Calu3 (cell line): ENCODE results near the gene LYPD6. TPM values are rescaled to one million over a fixed set of nuclear protein-coding genes. Genes with fewer than 3 reads are reported as not detected.

Source experiments
- BruUV-seq: library from RNA; stranded (reverse); fragments of 400-500 nt; replicated peaks from 2 replicates; lab custom pipeline; 2021; lab: Mats Ljungman, UMichigan
- CTCF ChIA-PET: fragments of 300-600 bp; sonication (Branson Sonifier 250); formaldehyde crosslinking; loops from one replicate; lab custom pipeline; 2022; ENCODE audit warnings: antibody characterized with exemption; lab: Charles Lee
- DNase-seq: peaks from one replicate; pipeline ENCODE4 v3.0.0; 2022
- H3K27ac Mint-ChIP-seq: one replicate; pipeline ENCODE4 v1.8.0; 2022; ENCODE audit warnings: mixed read lengths; ENCODE audit not compliant: unreplicated experiment
- H3K27me3 Mint-ChIP-seq: one replicate; pipeline ENCODE4 v1.8.0; 2022; ENCODE audit warnings: mixed read lengths; ENCODE audit not compliant: unreplicated experiment
- H3K36me3 Mint-ChIP-seq: one replicate; pipeline ENCODE4 v1.8.0; 2022; ENCODE audit warnings: mild to moderate bottlenecking, moderate library complexity, mixed read lengths; ENCODE audit not compliant: insufficient read depth, unreplicated experiment
- H3K4me1 Mint-ChIP-seq: one replicate; pipeline ENCODE4 v1.8.0; 2022; ENCODE audit warnings: mild to moderate bottlenecking, low read depth, mixed read lengths; ENCODE audit not compliant: unreplicated experiment
- H3K4me3 Mint-ChIP-seq: one replicate; pipeline ENCODE4 v1.8.0; 2022; ENCODE audit warnings: mild to moderate bottlenecking, low read depth, moderate library complexity, mixed read lengths; ENCODE audit not compliant: unreplicated experiment
- H3K9me3 Mint-ChIP-seq: one replicate; pipeline ENCODE4 v1.8.0; 2022; ENCODE audit warnings: low read depth, mixed read lengths; ENCODE audit not compliant: unreplicated experiment
- intact Hi-C: fragments of 100-400 bp; cut with micrococcal nuclease; formaldehyde crosslinking; loops from one replicate; pipeline ENCODE4 v1.10.0; 2022; ENCODE audit not compliant: unreplicated experiment
- total RNA-seq: library from RNA; stranded (reverse); gene quantifications from 2 replicates; pipeline ENCODE4 v1.2.3, GENCODE V29; 2022
- TF ChIP-seq, protein P1 (sequence below): fragments of 200-600 bp; IDR thresholded peaks from one replicate; pipeline ENCODE4 v1.8.0; 2022; ENCODE audit warnings: antibody characterized with exemption; ENCODE audit not compliant: unreplicated experiment

LYPD6 gene
- total RNA-seq, 1 experiment from 2014 or later: 3.4 TPM

DNA sequence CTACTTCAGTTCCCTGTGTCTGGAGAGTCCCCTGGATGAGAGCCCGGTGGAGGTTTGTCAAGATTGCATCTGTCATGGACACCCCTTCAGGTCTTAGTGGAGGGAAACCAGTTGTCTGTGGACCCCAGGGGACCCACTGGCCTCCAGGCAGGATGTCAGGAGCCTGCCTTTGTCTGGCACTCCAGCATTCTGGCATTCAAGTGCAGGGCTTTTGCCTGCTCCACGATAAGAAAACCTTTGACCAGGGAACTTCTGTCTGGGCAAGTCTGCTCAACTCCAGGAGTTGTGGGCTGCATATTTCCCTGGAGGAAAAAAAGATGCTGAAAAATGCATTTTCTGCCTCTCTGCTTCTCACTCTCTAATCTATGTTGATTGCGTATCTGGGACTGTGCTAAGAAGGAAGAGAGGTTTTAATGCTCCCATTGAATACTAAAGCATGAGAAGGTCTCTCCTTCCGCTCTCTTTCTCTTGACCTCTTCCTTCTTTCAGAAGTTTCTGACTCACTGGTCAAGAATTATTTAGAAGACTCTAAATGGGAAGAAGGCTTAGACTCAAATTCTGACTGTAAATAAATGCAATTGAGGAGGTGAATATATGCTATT, 152.7 kb downstream of the LYPD6 start:
- Mint-ChIP-seq H3K4me1 (no peaks in the 10 kb centered on the region), H3K9me3 (no peaks in the 10 kb centered on the region), H3K36me3 (no peaks in the 10 kb centered on the region), H3K27ac (no peak overlapping the region), H3K27me3 (peaks cover 26% of the 10 kb centered on the region), H3K4me3 (no peak overlapping the region)
- no peak for DNase-seq
- intact Hi-C loops: no loop called here
- BruUV-seq: no TSS peak
- CTCF ChIA-PET: no interaction called here
- TF ChIP-seq, protein P1, sequence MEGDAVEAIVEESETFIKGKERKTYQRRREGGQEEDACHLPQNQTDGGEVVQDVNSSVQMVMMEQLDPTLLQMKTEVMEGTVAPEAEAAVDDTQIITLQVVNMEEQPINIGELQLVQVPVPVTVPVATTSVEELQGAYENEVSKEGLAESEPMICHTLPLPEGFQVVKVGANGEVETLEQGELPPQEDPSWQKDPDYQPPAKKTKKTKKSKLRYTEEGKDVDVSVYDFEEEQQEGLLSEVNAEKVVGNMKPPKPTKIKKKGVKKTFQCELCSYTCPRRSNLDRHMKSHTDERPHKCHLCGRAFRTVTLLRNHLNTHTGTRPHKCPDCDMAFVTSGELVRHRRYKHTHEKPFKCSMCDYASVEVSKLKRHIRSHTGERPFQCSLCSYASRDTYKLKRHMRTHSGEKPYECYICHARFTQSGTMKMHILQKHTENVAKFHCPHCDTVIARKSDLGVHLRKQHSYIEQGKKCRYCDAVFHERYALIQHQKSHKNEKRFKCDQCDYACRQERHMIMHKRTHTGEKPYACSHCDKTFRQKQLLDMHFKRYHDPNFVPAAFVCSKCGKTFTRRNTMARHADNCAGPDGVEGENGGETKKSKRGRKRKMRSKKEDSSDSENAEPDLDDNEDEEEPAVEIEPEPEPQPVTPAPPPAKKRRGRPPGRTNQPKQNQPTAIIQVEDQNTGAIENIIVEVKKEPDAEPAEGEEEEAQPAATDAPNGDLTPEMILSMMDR: no peak

DNA sequence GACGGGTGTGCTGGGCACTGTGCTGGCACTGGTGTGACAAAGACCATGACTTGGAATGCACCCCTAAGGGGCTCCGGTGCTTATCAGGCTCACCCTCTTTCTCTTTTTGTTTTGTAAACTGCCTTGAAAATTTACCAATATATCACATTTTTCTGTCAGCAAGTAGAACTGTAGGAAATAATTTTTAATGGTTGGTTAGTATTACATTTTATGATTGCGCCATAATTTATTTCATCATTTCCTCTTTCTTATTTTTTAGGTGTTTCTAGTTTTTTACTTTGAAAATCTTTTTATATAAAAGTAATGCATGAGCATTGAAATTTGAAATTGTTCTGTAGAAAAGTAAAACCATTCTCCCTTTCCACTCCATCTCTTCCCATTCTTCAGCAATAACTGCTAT, 156.3 kb downstream of the LYPD6 start:
- Mint-ChIP-seq H3K27ac (no peak overlapping the region), H3K4me3 (no peak overlapping the region), H3K9me3 (no peaks in the 10 kb centered on the region), H3K27me3 (peaks cover 12% of the 10 kb centered on the region), H3K36me3 (no peaks in the 10 kb centered on the region), H3K4me1 (no peaks in the 10 kb centered on the region)
- TF ChIP-seq, protein P1: no peak
- no peak for DNase-seq
- no TSS peak for BruUV-seq
- CTCF ChIA-PET: no interaction called here
- intact Hi-C loops: loop anchor here (1.0 kb wide), 1 partner anchor 161 kb away; no protein-coding TSS in a partner anchor

- no peak for DNase-seq
- CTCF ChIA-PET: no interaction called here
- H3K27ac Mint-ChIP-seq: no peak overlapping the region
- peaks cover 16% of the 10 kb centered on the region for H3K27me3 Mint-ChIP-seq
- BruUV-seq: no TSS peak
- H3K4me3 Mint-ChIP-seq: no peak overlapping the region
- H3K4me1 Mint-ChIP-seq: no peaks in the 10 kb centered on the region
- TF ChIP-seq, protein P1: no peak
- intact Hi-C loops: loop anchor here (1.0 kb wide), 1 partner anchor 162 kb away; no protein-coding TSS in a partner anchor
- no peaks in the 10 kb centered on the region for H3K9me3 Mint-ChIP-seq
- no peaks in the 10 kb centered on the region for H3K36me3 Mint-ChIP-seq
These were observed 156.8 kb downstream of the LYPD6 start for GRCh38 chr2:149487189-149487588.

- H3K27me3 Mint-ChIP-seq: peaks cover 33% of the 10 kb centered on the region
- TF ChIP-seq, protein P1: no peak
- no peak overlapping the region for H3K27ac Mint-ChIP-seq
- H3K9me3 Mint-ChIP-seq: no peaks in the 10 kb centered on the region
- CTCF ChIA-PET: no interaction called here
- no peak overlapping the region for H3K4me3 Mint-ChIP-seq
- BruUV-seq: no TSS peak
- H3K36me3 Mint-ChIP-seq: no peaks in the 10 kb centered on the region
- intact Hi-C loops: no loop called here
- H3K4me1 Mint-ChIP-seq: no peaks in the 10 kb centered on the region
- no peak for DNase-seq
These were observed 158.5 kb downstream of the LYPD6 start for GRCh38 chr2:149488706-149489440.
